ENCODE data around the gene PI4KB. TPM values are rescaled to one million over a fixed set of nuclear protein-coding genes. Genes with fewer than 3 reads are reported as not detected.

The PI4KB gene
- total and polyA plus RNA-seq, 9 of the 15 experiments (the other 6 are each of a cell fraction or from before 2014, with no cell fraction given) = 3.1 to 65.4 (median 45.1) TPM

DNA sequence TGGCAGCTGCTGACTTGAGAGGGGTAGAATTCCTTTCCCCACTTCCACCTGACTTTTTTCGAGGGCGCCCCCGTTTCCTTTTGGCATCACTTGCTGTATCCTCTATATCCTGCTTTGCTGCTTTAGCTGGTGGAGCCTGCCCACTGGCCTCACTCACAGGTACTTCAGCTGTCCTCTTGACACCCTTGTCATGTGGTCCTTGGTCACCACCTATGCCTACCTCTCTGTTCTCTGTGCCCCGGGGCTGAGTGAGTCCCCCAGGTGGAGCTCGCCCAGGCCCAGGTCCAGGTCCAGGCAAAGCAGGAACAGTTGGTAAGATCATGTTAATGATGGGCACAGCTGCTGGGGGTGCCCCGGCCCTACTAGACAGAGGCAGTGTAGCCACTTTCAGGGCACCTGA, 15.4 kb upstream of the PI4KB start:
- no peaks in the 10 kb centered on the region for H4K20me1 ChIP-seq (replicated peaks; ENCODE audit: control insufficient read depth, insufficient read depth, low read length)
- H3K27me3 ChIP-seq (ENCODE audit: control insufficient read depth in 2 of 2, insufficient read depth in 2 of 2, low read length in 2 of 2) = no peaks in the 10 kb centered on the region
- H3K9me3 ChIP-seq (replicated peaks; ENCODE audit: control insufficient read depth, insufficient read depth, low read depth, low read length) = no peaks in the 10 kb centered on the region
- peaks cover 0 to 8% of the 10 kb centered on the region in 2 experiments; a peak in 3 of 5 replicates for H3K4me1 ChIP-seq (replicated peaks in 1 of 2; ENCODE audit: control insufficient read depth in 2 of 2, insufficient read depth in 2 of 2, low read length in 2 of 2)
- 96% methylated on average over 6 of the region's 6 CpGs for WGBS (ENCODE audit: insufficient coverage, low coverage, missing lambda C conversion rate)
- no TSS peak for BruUV-seq (replicated peaks)
- peaks cover 10% of the 10 kb centered on the region for H3K79me2 ChIP-seq (ENCODE audit: control insufficient read depth, insufficient read depth, low read length)
- intact Hi-C loops (cut with micrococcal nuclease) = loop anchor here (5.0 to 10.0 kb wide), 3 partner anchors 58 to 392 kb away; partner anchors contain the start of gene ZNF687
- no peak overlapping the region for H3K27ac ChIP-seq (ENCODE audit: extremely low read depth, low read depth, low read length)
- FAIRE-seq = no peak
- H3K9me1 ChIP-seq (ENCODE audit: control insufficient read depth, insufficient read depth, low read length) = no peaks in the 10 kb centered on the region
- no peak overlapping the region for H3K4me3 ChIP-seq
- ChIA-PET POLR2A (interaction anchor here (0.6 to 5.8 kb wide), 4 partner anchors 15 to 189 kb away, joined by 3 to 39 read pairs (median 4); partner anchors contain the start of gene PI4KB), CTCF (ENCODE audit: low intra/inter-chr PET ratio) (interaction anchor here (4.7 kb wide), 1 partner anchor 42 kb away, joined by 50 read pairs; no protein-coding TSS in a partner anchor)
- in situ Hi-C loops (cut with MboI) = no loop called here
- DNase-seq (ENCODE audit: extremely low read depth in 1 of 4, low spot score in 3 of 4) = no peak
- H3K9ac ChIP-seq (ENCODE audit: insufficient read depth in 1 of 2, low read depth in 2 of 2, low read length in 2 of 2) = no peak overlapping the region
- no peak overlapping the region for H2AFZ ChIP-seq (ENCODE audit: low read depth, low read length)
- H3K36me3 ChIP-seq (ENCODE audit: control insufficient read depth, insufficient read depth, low read length) = peaks cover 33% of the 10 kb centered on the region; the same call in 2 of the 3 replicates
- ATAC-seq = no peak
- no peak overlapping the region for H3K4me2 ChIP-seq (ENCODE audit: insufficient read depth, low read length)
- TF ChIP-seq SAP30 (IDR thresholded peaks at IDR 0.05; ENCODE audit: borderline replicate concordance, insufficient read depth, low read depth, low read length, poor library complexity, severe bottlenecking) (no peak), SETDB1 (IDR thresholded peaks at IDR 0.05; ENCODE audit: low read length) (no peak), PURB (CRISPR knock-in tag; IDR thresholded peaks at IDR 0.05; ENCODE audit: low read depth) (no peak), MAFG (tag; conservative IDR thresholded peaks at IDR 0.05) (no peak), RNF2 (IDR thresholded peaks at IDR 0.05) (no peak), RBM17 (IDR thresholded peaks at IDR 0.05; ENCODE audit: borderline replicate concordance, low read depth, low read length) (no peak), ZNF77 (CRISPR knock-in tag; IDR thresholded peaks at IDR 0.05) (no peak), GTF2E2 (tag; IDR thresholded peaks at IDR 0.05) (no peak), FOSL1 (tag; conservative IDR thresholded peaks at IDR 0.05) (no peak)
- TF ChIP-seq, protein P1, sequence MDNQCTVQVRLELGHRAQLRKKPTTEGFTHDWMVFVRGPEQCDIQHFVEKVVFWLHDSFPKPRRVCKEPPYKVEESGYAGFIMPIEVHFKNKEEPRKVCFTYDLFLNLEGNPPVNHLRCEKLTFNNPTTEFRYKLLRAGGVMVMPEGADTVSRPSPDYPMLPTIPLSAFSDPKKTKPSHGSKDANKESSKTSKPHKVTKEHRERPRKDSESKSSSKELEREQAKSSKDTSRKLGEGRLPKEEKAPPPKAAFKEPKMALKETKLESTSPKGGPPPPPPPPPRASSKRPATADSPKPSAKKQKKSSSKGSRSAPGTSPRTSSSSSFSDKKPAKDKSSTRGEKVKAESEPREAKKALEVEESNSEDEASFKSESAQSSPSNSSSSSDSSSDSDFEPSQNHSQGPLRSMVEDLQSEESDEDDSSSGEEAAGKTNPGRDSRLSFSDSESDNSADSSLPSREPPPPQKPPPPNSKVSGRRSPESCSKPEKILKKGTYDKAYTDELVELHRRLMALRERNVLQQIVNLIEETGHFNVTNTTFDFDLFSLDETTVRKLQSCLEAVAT (IDR thresholded peaks at IDR 0.05) = no peak
- TF ChIP-seq, protein P2, sequence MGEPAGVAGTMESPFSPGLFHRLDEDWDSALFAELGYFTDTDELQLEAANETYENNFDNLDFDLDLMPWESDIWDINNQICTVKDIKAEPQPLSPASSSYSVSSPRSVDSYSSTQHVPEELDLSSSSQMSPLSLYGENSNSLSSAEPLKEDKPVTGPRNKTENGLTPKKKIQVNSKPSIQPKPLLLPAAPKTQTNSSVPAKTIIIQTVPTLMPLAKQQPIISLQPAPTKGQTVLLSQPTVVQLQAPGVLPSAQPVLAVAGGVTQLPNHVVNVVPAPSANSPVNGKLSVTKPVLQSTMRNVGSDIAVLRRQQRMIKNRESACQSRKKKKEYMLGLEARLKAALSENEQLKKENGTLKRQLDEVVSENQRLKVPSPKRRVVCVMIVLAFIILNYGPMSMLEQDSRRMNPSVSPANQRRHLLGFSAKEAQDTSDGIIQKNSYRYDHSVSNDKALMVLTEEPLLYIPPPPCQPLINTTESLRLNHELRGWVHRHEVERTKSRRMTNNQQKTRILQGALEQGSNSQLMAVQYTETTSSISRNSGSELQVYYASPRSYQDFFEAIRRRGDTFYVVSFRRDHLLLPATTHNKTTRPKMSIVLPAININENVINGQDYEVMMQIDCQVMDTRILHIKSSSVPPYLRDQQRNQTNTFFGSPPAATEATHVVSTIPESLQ (CRISPR knock-in tag; IDR thresholded peaks at IDR 0.05) = no peak
- TF ChIP-seq, protein P3, sequence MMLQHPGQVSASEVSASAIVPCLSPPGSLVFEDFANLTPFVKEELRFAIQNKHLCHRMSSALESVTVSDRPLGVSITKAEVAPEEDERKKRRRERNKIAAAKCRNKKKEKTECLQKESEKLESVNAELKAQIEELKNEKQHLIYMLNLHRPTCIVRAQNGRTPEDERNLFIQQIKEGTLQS (IDR thresholded peaks at IDR 0.05) = no peak
- TF ChIP-seq, protein P3 (CRISPR knock-in tag; conservative IDR thresholded peaks at IDR 0.05) = no peak
- TF ChIP-seq, protein P4, sequence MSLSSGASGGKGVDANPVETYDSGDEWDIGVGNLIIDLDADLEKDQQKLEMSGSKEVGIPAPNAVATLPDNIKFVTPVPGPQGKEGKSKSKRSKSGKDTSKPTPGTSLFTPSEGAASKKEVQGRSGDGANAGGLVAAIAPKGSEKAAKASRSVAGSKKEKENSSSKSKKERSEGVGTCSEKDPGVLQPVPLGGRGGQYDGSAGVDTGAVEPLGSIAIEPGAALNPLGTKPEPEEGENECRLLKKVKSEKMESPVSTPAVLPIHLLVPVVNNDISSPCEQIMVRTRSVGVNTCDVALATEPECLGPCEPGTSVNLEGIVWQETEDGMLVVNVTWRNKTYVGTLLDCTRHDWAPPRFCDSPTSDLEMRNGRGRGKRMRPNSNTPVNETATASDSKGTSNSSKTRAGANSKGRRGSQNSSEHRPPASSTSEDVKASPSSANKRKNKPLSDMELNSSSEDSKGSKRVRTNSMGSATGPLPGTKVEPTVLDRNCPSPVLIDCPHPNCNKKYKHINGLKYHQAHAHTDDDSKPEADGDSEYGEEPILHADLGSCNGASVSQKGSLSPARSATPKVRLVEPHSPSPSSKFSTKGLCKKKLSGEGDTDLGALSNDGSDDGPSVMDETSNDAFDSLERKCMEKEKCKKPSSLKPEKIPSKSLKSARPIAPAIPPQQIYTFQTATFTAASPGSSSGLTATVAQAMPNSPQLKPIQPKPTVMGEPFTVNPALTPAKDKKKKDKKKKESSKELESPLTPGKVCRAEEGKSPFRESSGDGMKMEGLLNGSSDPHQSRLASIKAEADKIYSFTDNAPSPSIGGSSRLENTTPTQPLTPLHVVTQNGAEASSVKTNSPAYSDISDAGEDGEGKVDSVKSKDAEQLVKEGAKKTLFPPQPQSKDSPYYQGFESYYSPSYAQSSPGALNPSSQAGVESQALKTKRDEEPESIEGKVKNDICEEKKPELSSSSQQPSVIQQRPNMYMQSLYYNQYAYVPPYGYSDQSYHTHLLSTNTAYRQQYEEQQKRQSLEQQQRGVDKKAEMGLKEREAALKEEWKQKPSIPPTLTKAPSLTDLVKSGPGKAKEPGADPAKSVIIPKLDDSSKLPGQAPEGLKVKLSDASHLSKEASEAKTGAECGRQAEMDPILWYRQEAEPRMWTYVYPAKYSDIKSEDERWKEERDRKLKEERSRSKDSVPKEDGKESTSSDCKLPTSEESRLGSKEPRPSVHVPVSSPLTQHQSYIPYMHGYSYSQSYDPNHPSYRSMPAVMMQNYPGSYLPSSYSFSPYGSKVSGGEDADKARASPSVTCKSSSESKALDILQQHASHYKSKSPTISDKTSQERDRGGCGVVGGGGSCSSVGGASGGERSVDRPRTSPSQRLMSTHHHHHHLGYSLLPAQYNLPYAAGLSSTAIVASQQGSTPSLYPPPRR (CRISPR knock-in tag; IDR thresholded peaks at IDR 0.05; ENCODE audit: borderline replicate concordance) = no peak
